GM19438 (cell line): ENCODE results near the gene BEGAIN.

ENCODE experiments used
- ATAC-seq: cut with Tn5 transposase; IDR thresholded peaks from one replicate; pipeline ENCODE4 v1.9.1; 2021; ENCODE audit warnings: low read depth; ENCODE audit not compliant: unreplicated experiment

Gene BEGAIN

DNA sequence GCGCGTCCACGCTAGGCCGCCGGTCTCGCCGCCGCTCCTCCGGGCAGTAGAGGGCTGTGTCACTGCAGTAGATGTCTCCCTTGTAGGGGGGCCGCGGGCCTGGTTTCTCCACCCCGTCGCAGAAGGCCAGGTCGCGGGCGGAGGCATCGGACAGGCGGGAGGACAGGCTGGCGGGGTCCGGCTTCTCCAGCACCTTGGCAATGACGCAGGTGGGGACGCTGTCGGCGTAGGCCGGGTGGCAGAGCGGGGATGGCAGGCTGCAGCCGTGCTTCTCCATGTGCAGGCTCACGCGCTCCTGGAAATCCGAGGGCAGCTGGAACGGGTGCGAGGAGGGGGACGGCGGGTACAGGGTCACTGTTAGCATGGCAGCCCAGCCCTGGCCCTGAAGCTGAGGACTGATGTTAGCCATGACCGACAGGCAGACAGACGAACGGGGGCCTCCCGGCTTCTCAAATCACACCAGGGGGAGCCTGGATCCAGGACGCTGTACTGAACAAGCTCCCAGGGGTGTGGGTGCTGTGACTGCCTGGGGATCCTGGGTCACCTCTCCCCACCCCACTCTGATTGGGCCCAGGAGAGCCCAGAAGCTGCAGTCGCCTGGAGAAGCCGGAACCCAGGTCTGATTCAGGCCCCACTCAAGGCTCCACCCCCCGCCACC lies 48.1 kb downstream of the BEGAIN start:
- ATAC-seq: no peak

DNA sequence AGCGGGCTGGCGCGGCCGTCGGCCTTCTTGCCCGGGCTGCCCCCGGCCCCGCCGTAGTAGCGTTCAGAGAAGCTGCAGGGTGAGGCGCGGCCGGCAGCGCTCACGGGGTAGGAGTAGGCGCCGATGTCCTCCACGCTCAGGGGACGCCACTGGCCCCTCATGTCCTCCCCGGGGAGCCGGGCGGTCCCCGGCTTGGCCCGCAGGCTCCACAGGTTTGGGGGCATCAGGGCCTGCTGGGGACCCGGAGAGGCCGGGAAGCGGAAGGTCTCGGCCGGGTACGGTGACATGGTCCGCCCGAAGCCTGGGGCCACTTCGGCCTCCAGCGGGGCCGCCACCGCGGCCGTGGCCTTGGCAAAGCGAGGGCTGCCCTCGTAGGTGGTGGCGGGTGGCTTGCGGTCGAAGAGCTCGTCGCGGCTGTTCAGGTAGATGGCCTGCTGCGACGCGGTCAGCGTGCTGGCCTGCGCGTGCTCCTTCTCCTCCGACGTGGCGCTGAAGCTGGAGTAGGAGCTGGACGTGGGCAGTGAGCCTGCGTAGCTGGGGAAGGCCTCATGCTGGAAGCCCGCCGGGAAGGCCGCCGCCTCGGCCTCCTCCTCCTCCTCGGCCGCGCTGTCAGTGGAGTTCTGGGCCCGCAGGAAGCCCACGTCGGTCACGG lies 48.7 kb downstream of the BEGAIN start:
- no peak for ATAC-seq

DNA sequence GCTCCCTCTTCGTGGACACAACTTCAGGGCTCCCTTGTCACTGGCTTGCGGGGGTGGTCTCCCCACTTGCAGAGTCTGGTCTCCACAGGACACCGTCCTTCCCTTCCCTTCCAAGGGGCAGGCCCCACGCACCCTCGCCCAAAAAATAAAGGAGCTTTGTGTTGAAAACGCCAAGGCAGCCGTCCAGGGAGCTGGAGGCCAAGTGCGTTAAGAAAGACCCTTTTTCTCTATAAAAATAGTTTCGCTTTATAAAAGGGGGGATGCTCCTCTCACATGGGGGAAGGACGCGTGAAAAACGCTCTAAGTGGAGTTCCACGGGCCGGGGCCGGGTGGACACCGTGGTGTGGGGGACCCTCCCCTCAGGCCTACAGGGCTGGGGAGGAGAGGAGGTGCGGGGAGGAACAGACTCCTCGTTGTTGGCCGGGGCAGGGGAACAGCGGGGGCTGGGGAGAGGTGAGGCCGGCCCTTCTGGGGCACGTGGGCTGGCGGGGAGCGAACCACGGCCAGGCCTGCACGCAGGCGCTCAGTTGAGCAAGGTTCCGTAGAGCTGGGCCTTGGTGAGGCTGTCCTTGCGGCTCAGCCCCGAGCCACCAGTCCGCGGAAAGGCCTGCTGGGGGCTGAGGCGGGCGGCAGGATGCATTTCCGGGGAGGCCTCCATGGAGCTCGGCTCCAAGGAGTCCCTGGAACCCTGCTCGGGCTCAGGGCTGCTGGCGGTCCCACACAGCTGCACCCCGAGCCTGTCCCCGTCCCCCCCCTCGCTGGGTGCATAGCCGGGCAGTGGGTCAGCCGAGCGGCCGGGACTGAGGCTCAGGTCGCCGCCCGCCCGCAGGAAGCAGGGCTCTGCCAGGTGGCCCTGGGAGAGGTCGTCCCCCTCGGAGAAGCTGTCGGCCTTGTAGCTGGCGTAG lies 49.5 kb downstream of the BEGAIN start:
- no peak for ATAC-seq

DNA sequence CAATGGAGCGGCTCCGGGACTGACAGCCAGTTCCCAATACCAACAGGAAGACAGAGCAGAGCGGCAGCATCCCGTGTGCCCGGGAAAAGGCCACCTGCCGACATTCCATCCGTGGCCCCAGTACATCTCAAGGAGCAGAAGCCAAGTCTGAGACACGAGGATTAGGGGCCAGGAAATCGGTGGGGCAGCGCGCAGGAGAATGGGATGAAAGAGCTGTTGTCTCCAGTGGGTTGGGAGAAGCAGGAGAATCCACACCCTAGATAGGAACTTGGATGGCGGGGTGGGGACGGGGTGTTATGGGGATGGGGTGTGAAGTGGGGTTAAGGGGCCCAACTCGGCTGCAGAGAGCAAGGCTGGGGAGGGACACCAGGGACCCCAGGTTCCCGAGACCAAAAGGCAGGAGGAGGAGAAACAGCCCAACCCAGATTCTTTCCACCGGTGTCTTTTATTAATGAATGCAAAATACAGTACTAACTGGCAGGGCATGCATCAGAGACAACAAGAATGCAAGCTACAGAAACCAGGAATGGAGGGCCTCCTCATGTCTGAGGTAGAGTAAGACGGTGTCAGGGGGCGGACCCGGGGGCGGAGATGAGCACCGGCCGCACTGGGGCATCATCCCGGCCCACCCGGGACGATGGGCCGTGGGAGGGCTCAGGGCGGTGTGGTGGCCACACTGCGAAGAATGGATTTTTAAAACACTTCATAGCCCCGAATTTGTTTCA lies 50.3 kb downstream of the BEGAIN start:
- ATAC-seq: no peak

DNA sequence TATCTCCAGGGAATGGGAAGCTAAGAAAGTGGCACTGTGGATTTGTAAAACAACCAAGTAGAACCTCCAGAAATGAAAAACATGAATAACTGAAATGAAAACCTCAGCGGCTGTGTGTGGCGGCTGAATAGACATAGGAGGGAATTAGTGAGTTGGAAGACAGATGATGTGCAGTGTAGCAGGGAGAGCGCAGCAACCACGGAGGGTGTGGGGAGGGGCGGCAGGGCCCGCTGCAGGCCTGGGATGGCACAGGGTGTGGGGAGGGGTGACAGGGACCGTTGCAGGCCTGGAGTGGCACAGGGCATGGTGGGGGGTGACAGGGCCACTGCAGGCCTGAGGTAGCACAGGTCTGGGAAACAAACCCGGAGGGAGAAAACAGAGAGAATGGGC lies 51.1 kb downstream of the BEGAIN start:
- ATAC-seq: no peak

DNA sequence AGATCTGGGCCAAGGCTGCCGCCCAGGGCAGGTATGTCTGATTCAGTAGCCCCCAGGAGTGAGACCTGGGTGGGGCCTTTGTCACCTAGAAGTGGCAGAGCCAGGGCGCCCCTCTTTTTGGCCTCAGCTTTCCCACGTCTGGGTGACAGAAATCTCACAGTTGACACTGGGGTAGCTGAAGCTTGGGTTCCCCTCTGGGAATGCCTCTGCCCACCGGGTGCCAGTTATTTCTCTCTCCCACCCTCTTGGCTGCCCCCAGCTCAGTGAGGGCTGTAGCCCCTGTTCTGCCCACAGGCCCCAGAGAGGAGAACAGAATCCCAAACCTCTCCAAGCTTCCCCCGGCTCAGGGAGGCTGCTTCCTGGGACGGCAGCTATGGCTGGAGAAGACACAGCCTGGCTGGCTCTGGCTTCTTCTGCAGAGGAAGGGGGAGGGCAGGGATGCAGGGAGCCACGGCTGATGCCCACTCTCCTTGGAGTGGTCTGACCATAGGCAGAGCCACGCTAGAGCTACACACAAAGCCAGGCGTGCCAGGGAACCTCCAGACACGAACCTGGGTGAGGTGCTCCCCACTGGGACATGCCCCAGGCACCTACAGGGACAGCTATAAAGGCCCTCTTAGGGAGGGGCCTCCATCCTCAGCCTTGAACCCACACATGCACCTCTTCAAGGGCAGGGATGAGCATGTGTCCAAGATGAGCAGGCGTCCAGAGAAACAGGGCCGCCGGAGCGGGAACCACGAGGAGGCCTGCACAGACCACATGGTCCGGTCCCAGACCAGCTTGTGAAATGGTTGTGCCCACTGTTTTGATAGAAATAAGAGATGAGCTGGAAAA lies 51.7 kb downstream of the BEGAIN start:
- ATAC-seq: no peak

DNA sequence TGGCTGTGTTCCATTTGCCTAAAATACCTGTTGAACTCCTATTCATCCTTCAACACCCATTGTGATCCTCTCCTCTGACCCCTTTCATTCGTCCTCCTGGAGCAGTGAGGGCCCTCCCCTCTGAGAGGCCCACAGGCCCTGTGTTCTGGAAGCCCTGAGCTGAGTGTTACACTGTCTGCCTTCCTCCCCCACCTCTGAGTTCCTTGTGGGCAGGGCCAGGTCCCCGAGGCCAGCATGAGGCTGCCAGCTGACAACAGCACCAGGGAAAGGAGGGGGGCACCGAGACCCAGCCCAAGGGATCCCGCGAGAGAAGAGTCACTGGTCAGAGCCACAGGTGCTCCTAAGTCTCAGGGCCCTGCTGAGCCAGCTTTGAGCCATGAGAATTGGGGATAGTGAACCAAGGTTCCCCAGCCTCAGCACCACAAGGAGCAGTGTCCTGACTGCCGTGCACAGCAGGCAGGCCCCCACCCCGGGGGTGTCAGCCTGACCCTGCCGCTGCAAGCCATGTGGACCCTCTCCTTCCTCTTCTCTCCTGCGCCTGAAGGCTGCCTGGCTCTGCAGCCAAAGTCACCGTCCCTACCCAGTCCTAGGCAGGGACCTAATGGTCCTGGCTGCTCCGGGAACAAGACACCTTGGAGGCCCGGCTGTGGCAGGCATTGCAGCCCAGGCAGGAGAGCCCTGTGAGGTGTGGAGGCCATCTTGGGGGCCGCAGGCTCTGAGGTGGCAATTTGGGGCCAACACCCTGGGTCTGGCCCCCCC lies 52.5 kb downstream of the BEGAIN start:
- ATAC-seq: no peak

DNA sequence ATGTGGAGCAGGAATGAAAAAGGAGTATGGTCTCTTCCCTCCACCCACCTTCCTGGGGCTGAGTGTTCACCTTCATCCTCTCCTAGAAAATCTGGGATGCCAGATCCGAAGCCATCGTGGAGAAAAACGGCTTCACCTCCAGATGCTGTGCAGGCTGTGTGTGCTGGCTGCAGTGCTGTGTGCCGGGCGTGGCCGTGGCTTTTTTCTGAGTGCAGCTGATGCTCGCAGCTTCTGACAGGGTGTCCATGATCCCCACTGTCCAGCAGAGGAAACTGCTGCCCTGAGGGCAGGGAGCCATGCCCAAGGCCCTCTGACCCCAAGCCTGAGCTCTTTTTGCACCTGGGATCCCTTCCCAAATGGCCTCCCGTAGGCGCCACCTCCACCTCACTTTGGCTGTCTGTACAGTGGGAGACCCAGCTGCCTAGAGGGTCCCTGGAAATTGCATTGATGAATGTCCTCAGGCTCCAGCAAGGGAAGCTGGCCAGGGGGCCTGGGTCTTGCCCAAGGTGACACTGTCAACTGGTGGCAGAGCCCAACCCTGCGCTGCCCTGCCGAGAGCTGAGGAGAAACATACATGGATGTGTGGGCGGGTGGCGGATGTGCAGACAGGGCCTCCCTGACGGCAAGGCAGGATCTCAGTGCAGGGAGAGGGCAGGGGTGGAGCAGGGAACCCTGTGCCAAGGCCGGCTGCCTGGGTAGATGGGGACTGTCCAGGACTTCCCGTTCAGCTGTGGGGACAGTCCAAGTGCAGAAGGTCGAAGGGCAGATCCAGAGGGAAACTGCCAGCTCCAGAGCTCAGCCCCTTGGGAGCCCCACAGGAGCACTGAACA lies 53.3 kb downstream of the BEGAIN start:
- no peak for ATAC-seq

DNA sequence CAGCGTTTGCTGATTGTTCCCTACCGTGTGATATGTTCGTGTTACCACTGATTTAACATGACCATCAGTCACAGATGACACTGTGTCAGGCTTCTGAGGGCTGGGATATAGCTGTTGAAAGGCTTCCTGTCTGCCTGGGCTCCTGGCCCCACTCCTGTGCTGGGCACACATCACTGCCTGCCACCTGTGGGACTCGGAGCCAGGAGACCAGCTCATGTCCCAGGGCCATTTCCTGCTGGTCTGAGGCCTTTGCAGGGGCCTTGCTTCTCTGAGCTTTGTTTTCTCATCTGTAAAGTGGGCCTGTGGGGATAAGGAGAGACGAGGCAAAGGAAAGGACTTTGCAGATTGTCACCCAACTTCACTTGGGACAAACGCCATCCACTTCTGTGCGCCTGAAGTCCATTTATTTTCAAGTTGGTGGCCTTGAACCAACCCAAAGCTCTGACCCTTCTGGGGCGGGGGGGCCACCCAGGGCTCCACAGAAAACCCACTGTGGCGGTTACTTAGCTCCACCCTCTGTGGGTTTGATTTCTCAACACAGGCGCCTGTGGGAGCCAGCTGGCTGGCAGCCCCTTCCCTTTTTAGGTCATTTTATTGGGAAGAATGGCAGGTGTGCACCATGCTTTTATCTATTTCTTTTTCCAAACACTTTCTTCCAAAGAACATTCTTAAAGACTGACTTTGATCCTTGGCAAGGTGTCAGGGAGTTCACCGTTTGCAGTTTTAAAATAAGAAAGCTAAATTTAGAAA lies 54.1 kb downstream of the BEGAIN start:
- ATAC-seq: no peak

DNA sequence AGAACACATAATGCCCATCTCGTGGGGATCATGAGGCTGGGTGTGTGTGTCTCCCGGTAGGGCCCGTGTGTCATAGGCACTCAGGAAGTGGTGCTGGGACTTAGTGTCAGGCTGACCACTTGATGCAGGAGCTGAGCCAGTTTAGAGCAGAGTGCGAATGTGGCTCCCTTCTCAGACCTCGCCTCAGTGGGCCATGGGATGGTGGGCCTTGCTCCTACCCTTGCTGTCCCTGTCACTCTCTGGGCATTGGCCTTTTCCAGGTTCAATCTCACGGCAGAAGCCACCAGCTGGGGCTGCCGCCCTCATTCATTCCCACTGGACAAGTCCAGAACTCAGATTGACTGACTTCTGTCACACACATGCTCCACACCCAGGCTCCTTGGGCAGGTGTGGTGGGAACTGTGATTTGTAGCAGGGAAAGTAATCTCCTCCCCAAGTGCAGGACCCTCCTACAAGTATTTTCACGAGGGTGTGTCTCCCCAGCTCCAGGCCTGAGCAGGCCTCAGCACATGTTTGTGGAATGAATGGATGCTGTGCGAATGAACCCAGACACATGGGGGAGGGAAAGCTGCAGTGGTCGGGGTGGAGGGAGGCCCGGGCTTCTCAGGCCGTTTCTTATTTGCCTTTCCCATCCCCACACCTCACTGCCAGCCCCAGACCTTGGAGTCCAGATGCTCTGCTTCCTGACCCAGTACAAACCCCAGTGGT lies 54.9 kb downstream of the BEGAIN start:
- no peak for ATAC-seq

DNA sequence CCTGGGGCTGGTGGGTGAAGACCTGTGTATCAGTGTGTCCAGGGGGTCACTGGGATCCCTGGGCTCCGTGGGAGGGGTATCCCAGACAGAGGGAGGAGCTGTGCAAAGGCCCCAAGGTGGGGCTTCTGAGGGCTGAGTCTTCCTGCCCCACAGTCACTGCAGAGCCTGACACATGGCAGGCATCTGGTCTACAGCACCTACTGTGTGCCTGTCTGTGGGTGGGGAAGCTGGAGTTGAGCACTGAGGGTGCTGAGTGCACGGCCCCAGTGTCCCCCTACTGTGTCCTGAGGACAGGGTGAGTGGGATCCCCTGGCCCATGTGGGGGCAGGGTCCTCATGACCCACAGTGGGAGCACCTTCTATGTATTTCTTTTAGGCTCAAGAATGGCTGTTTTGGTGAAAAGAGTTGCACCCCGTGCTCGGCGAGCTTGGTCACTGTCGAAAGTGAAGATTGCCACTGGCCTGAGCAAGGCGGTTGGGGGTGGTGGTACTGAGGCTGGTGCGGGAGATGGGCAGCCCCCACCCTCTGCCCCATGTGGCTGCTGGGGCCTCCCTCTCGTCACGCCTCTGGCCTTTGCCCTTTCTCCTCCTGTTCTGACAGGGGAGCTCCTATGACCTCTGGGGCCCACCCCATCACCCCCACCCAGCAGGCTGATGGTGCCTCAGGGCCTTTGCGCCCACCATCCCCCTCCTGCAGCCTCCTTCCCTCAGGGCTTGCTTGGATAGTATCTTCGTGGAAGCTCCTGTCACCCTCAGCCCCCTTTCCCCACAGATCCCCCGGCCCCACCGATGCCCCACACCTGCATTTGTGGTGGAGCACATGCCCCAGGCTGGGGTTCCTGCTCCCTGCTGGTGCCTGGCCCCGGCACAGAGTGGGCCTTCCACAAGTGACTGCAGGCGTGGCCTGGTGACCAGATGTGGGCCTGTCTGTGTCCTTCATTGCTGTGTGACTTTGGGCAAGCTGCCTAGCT lies 55.8 kb downstream of the BEGAIN start:
- ATAC-seq: no peak

DNA sequence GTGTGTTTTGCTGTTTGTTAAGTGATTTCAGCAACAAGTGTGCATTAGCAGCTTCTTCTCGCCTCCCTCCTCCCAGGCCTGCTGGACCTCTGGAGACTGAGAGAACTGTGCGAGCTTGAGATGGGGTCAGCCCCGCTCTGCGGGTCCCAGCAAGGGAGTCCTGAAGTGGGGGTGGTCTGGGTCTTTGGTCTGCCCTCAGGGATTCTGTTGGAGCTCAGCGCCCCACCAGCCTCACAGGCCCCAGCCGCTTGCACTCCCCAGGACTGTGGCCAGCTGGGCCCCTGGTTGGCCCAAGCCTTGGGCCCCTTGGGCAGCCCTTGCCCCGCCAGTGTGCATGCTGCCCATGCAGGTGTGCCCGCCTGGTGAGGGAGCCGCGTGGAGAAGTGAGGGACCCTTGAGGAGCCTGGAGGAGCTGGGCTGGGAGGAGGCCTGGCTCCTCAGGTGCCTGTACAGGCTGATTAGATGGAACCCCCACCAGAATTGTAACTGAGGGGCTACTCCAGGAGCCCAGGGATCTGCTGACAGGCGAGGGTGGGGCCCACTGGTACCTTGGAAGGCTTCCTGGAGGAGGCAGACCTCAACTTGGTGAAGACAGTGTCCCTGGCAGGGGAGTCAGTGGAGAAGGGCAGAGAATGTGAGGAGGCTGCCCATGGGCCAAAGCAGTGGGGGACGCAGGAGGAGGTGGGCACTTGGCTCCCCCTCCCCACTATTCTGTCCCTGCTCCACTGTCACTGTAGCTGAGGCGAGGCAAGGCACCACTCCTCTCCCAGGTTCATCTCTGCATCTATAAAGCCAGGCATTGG lies 56.7 kb downstream of the BEGAIN start:
- no peak for ATAC-seq

DNA sequence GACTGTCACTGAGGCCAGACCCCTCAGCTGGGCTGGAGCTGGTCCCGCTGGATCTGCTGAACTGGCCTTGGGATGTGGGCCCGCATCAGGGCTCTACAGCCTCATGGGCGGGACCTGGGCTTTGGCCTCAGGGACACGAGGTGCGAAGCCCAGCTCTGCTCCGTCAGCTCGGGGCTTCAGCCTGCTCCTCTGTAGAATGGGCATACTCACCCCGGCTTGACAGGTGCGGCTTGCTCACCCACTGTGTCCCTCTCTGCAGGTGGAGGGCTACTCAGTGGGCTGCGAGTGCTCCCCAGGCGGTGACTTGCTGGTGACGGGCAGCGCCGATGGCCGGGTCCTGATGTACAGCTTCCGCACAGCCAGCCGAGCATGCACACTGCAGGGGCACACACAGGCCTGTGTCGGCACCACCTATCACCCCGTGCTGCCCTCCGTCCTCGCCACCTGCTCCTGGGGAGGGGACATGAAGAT lies 57.6 kb downstream of the BEGAIN start:
- no peak for ATAC-seq

DNA sequence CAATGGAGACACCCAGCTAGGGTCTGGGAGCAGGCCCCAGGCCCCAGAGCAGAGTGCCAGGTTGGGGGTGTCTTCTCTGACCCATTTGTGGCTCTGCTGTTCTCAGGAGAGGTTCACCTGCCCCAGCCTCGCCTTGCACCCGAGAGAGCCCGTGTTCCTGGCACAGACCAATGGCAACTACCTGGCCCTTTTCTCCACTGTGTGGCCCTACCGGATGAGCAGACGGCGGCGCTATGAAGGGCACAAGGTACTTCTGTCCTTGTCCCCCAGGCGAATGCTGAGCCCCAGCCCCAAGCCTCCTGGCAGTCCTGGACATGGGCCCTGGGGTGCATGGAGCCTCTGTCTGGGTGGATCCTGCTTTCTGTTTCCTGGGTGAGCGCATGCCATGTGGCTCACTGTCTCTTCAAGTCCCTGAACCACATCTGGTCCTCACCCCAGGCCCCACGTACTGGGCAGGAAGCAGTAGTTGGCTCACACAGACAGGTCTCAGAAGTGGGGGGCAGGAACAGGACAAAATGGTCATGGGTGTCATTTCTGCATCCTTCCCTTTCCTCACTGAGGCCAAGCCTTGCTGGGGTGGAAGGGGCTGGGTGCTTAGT lies 58.2 kb downstream of the BEGAIN start:
- ATAC-seq: no peak

DNA sequence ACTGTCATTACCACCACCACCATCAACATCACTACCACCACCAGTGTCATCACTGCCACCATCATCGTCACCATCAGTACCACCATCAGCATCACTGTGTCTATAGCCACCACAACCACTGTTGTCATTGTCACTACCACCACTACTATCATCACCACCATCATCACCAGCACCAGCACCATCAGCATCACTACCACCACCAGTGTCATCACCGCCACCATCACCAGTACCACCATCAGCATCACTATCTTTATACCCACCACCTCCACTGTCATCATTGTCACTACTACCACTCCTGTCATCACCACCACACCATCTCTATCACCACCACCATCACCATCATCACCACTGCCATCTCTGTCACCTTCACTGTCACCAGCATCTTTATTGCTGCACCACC lies 60.6 kb downstream of the BEGAIN start:
- ATAC-seq: no peak
